Uterus (tissue), 4 donors: Measurements from ENCODE around the gene FNBP1. TPM values are rescaled to one million over a fixed set of nuclear protein-coding genes. Genes with fewer than 3 reads are reported as not detected.

Experiments used
- DNase-seq, 2 donors: peaks; one replicate each; pipeline ENCODE4 v3.0.0-alpha.2; 2019 to 2020
- H3K27ac ChIP-seq, 2 donors: fragments of 200-600 bp; sonication (generic); 1 replicate in 1 of 2; 2 replicates in 1 of 2; pipeline ENCODE4 v1.5.1; 2016 to 2018
- H3K27me3 ChIP-seq, 2 donors: fragments of 200-600 bp; sonication (generic); one replicate each; pipeline ENCODE4 v1.5.1; 2018 to 2019; ENCODE audit warnings: control low read depth in 1 of 2
- H3K36me3 ChIP-seq, 2 donors: fragments of 200-600 bp; sonication (generic); one replicate each; pipeline ENCODE4 v1.5.1; 2019; ENCODE audit warnings: control low read depth in 1 of 2
- H3K4me1 ChIP-seq, 2 donors: fragments of 200-600 bp; sonication (generic); one replicate each; pipeline ENCODE4 v1.5.1; 2018 to 2019; ENCODE audit warnings: control low read depth in 1 of 2
- H3K4me3 ChIP-seq, 2 donors: fragments of 200-600 bp; sonication (generic); 1 replicate in 1 of 2; 2 replicates in 1 of 2; pipeline ENCODE4 v1.5.1; 2018 to 2019; ENCODE audit warnings: mild to moderate bottlenecking in 1 of 2
- H3K9me3 ChIP-seq, 2 donors: fragments of 200-600 bp; sonication (generic); one replicate each; pipeline ENCODE4 v1.5.1; 2019; ENCODE audit warnings: control low read depth in 1 of 2
- CTCF ChIP-seq, 4 experiments: fragments of 200-600 bp in 2 of 4; fragments of 450-650 bp in 2 of 4; sonication (generic) in 2 of 4; IDR thresholded peaks; one replicate each; pipeline ENCODE4 v1.5.1; 2016 to 2019; ENCODE audit warnings: antibody characterized with exemption in 4 of 4, mild to moderate bottlenecking in 2 of 4, moderate library complexity in 1 of 4
- POLR2A ChIP-seq, 2 donors: fragments of 450-650 bp; IDR thresholded peaks; one replicate each; pipeline ENCODE4 v1.6.1; 2016; ENCODE audit warnings: antibody characterized with exemption in 2 of 2, mild to moderate bottlenecking in 1 of 2, moderate library complexity in 1 of 2
- intact Hi-C: fragments of 100-400 bp; cut with DNase I; formaldehyde crosslinking; loops from one replicate; pipeline ENCODE4 v1.15.1; 2023; ENCODE audit warnings: low total_unique reads
- total RNA-seq, 4 donors: library from RNA; depleted of rRNA in 3 of 4; stranded (reverse); fragments of >200 nt in 3 of 4; gene quantifications; one replicate each; pipeline versions ENCODE4 v1.1.0 to v1.2.4, GENCODE V29; 2014 to 2023
- donor health status: DM: yes; HTN: yes; CAD: no.

FNBP1 gene
- total RNA-seq, 4 donors from 2014 or later: 18.5 to 102 (median 77.2) TPM

GRCh38 chr9:130027533-130028365 lies 15.2 kb downstream of the FNBP1 start:
- Histone ChIP-seq H3K36me3 (no peaks in the 10 kb centered on the region), H3K27ac (no peak overlapping the region), H3K4me3 (no peak overlapping the region), H3K9me3 (no peaks in the 10 kb centered on the region), H3K4me1 (peaks cover 4 to 11% of the 10 kb centered on the region in 2 donors), H3K27me3 (no peaks in the 10 kb centered on the region)
- TF ChIP-seq CTCF (IDR thresholded peaks at IDR 0.05): no peak
- TF ChIP-seq POLR2A (IDR thresholded peaks at IDR 0.05): no peak
- no peak for DNase-seq
- intact Hi-C loops: no loop called here

DNA sequence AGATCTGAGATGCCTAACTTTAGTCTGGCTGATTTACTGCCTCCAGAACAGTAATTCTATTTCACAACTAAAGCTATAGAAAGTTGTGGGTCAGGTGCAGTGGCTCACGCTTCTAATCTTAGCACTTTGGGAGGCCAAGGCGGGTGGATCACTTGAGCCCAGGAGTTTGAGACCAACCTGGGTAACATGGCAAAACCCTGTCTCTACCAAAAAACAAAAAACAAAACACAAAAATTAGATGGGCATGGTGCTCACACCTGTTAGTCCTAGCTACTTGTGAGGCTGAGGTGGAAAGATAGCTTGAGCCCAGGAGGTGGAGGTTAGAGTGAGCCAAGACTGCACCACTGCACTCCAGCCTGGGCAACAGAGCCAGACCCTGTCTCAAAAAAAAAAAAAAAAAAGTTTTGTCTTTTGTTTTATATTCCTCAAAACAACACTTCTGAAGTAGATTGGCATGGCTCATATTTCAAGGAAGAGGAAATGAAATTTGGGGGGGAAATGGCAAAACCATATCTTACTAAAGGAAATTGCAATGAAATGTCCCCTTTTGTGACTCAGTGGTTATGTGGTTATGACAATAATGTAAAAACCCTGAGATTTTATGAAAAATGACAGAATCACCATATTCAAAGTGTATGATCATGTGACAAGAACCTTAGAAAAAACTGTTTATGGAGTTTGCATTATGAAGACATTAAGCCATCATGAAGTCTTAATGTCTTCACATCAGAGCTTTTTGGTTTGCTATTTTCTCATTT lies 16.2 kb downstream of the FNBP1 start:
- intact Hi-C loops: no loop called here
- DNase-seq: no peak
- H3K27me3 ChIP-seq: no peaks in the 10 kb centered on the region
- peaks cover 6 to 11% of the 10 kb centered on the region in 2 donors for H3K4me1 ChIP-seq
- H3K4me3 ChIP-seq: no peak overlapping the region
- H3K36me3 ChIP-seq: no peaks in the 10 kb centered on the region
- no peak overlapping the region for H3K27ac ChIP-seq
- H3K9me3 ChIP-seq: no peaks in the 10 kb centered on the region
- TF ChIP-seq CTCF (IDR thresholded peaks at IDR 0.05) (no peak), POLR2A (IDR thresholded peaks at IDR 0.05) (no peak)

GRCh38 chr9:130024597-130024994 lies 18.4 kb downstream of the FNBP1 start:
- H3K27me3 ChIP-seq: no peaks in the 10 kb centered on the region
- no peak for DNase-seq
- H3K27ac ChIP-seq: no peak overlapping the region
- peaks cover 11 to 13% of the 10 kb centered on the region in 2 donors for H3K4me1 ChIP-seq
- TF ChIP-seq POLR2A (IDR thresholded peaks at IDR 0.05) (no peak), CTCF (IDR thresholded peaks at IDR 0.05) (no peak)
- no peak overlapping the region for H3K4me3 ChIP-seq
- no peaks in the 10 kb centered on the region for H3K36me3 ChIP-seq
- intact Hi-C loops: no loop called here
- H3K9me3 ChIP-seq: no peaks in the 10 kb centered on the region

DNA sequence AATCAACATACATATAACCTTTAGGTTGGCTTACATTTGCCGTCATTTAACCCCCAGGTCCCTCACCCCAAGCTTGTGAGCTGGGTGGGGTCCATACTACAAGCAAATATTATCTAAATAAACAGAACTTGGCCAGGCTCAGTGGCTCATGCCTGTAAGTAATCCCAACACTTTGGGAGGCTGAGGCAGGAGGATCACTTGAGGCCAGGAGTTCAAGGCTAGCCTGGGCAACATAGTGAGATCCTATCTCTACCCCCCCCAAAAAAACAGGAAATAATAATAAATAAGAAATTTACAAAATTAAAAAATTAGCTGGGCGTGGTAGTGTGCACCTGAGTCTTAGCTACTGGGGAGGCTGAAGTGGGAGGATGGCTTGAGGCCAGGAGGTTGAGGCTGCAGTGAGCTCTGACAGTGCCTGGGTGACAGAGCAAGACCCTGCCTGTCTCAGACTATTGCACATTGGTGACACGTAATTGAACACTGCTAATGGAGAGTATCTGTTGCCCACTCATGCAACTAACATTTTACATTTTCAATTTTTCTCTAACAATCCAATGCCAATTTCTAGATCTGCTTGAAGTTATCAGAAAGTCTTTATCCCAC lies 18.9 kb downstream of the FNBP1 start:
- TF ChIP-seq CTCF (IDR thresholded peaks at IDR 0.05) (no peak), POLR2A (IDR thresholded peaks at IDR 0.05) (no peak)
- no peaks in the 10 kb centered on the region for H3K9me3 ChIP-seq
- H3K27me3 ChIP-seq: no peaks in the 10 kb centered on the region
- no peaks in the 10 kb centered on the region for H3K36me3 ChIP-seq
- intact Hi-C loops: no loop called here
- H3K4me1 ChIP-seq: peaks cover 11 to 13% of the 10 kb centered on the region in 2 donors
- no peak for DNase-seq
- H3K4me3 ChIP-seq: no peak overlapping the region
- peak overlapping the region; percentile 68 to 71 for H3K27ac ChIP-seq
